ENCODE results near the gene CENPA.

DNA sequence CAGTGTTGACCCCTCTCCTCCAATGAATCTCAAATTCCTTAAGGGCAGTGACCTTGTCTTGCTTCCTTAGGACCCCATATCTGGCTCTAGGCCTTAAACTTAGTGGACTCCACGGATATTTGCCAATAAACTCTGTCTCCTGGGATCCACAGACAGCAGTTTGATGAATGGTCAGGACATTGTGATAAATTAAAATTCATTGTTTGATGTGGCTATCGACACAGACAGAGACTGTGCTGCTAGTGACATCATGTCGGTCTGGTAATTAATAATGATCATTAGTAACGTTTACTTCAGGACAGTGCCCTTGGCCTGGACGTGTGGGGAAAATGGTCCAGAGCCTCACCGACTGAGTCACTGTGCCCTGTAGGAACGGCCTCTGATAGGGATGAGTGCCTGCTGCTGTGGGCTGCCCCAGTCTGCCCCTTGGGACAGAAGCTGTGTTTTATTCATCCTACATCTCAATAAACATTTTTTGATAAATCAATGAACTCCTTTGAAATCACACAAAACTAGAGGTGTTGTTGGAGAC lies 27.0 kb upstream of the CENPA start:
- TF ChIP-seq CTCF (IDR thresholded peaks at IDR 0.05) (no peak), ZFX (IDR thresholded peaks at IDR 0.05; ENCODE audit: borderline replicate concordance) (no peak)

Data from 22Rv1 (cell line).